Panc1 (cell line): ENCODE measurements around the gene SH2D1B. TPM values are rescaled to one million over a fixed set of nuclear protein-coding genes. Genes with fewer than 3 reads are reported as not detected.

Experiments used
- ATAC-seq: fragments of 200-7000 bp; cut with Tn5 transposase; 2 replicates; pipeline ENCODE4 v1.9.1; 2020; ENCODE audit warnings: mild to moderate bottlenecking, moderate library complexity
- BruUV-seq: library from RNA; stranded (reverse); fragments of 400-500 nt; replicated peaks from 2 replicates; lab custom pipeline; 2021; lab: Mats Ljungman, UMichigan
- CTCF ChIA-PET: fragments of 300-600 bp; sonication (Branson Sonifier 250); formaldehyde crosslinking; loops from one replicate; lab custom pipeline; 2022; ENCODE audit warnings: antibody characterized with exemption; lab: Charles Lee
- POLR2A ChIA-PET: fragments of 300-600 bp; sonication (Branson Sonifier 250); formaldehyde crosslinking; loops from one replicate; lab custom pipeline; 2022; ENCODE audit warnings: antibody characterized with exemption; lab: Charles Lee
- DNase-seq: peaks from one replicate; pipeline ENCODE4 v3.0.0-alpha.2; 2010; ENCODE audit warnings: low read depth, low spot score
- H3K27ac ChIP-seq: 2 replicates; pipeline ENCODE4 v1.5.1; 2011; ENCODE audit warnings: mild to moderate bottlenecking, low read length, inconsistent platforms
- H3K27me3 ChIP-seq: fragments of 200-500 bp; sonication (Bioruptor generic); 2 replicates; pipeline ENCODE4 v1.6.0; 2014; ENCODE audit warnings: low read length, inconsistent platforms; ENCODE audit not compliant: control insufficient read depth, insufficient read depth
- H3K36me3 ChIP-seq: fragments of 200-500 bp; sonication (Bioruptor generic); 2 replicates; pipeline ENCODE4 v1.5.1; 2014; ENCODE audit warnings: inconsistent platforms, mild to moderate bottlenecking, low read length, moderate library complexity; ENCODE audit not compliant: control insufficient read depth, insufficient read depth
- H3K4me1 ChIP-seq: 2 replicates; pipeline ENCODE4 v1.5.1; 2011; ENCODE audit warnings: inconsistent platforms, mild to moderate bottlenecking, low read length, moderate library complexity; ENCODE audit not compliant: control insufficient read depth, insufficient read depth
- H3K4me3 ChIP-seq, 2 experiments: 2 replicates each; pipeline ENCODE4 v1.5.1; 2011 to 2012; ENCODE audit warnings: low read depth in 2 of 2, low read length in 2 of 2, mild to moderate bottlenecking in 2 of 2, inconsistent platforms in 1 of 2, moderate library complexity in 1 of 2
- H3K9me3 ChIP-seq: fragments of 200-500 bp; sonication (Bioruptor generic); 2 replicates; pipeline ENCODE4 v1.5.1; 2014; ENCODE audit warnings: low read depth, mild to moderate bottlenecking, inconsistent platforms, low read length, moderate library complexity; ENCODE audit not compliant: control insufficient read depth, insufficient read depth
- CTCF ChIP-seq: fragments of 450-650 bp; IDR thresholded peaks from 2 replicates; pipeline ENCODE4 v1.5.1; 2017; ENCODE audit warnings: mild to moderate bottlenecking
- POLR2AphosphoS5 ChIP-seq: IDR thresholded peaks from 2 replicates; pipeline ENCODE4 v1.6.1; 2012; ENCODE audit warnings: mild to moderate bottlenecking, low read depth, low read length, moderate library complexity
- REST ChIP-seq, 2 experiments: IDR thresholded peaks; 2 replicates each; pipeline ENCODE4 v1.6.1; 2011 to 2012; ENCODE audit warnings: low read depth in 2 of 2, control low read depth in 1 of 2, low read length in 1 of 2, mild to moderate bottlenecking in 1 of 2, moderate library complexity in 1 of 2; ENCODE audit not compliant: insufficient read depth in 1 of 2
- SIN3A ChIP-seq: IDR thresholded peaks from 2 replicates; pipeline ENCODE4 v1.6.1; 2012; ENCODE audit warnings: low read depth, mild to moderate bottlenecking, low read length, moderate library complexity, borderline replicate concordance; ENCODE audit not compliant: insufficient read depth
- TCF7L2 ChIP-seq: IDR thresholded peaks from 2 replicates; pipeline ENCODE4 v1.6.1; 2011; ENCODE audit warnings: mild to moderate bottlenecking, low read depth, low read length, inconsistent platforms
- in situ Hi-C: cut with HindIII; loops from 2 replicates; pipeline ENCODE4 v1.10.0; 2016; ENCODE audit warnings: low sequenced_read_pairs, low pct_unique_long_range_greater_than_20kb
- intact Hi-C: fragments of 100-400 bp; cut with micrococcal nuclease; formaldehyde crosslinking; loops from one replicate; pipeline ENCODE4 v1.10.0; 2022; ENCODE audit not compliant: unreplicated experiment
- total RNA-seq: library from RNA; stranded (reverse); gene quantifications from one replicate; pipeline ENCODE4 v1.2.1, GENCODE V29; 2021; ENCODE audit not compliant: unreplicated experiment

The SH2D1B gene
- total RNA-seq, 1 experiment from 2014 or later: not detected

GRCh38 chr1:162347281-162347680, 64.7 kb downstream of the SH2D1B start:
- peaks cover 48% of the 10 kb centered on the region for H3K4me1 ChIP-seq
- BruUV-seq: no TSS peak
- no peaks in the 10 kb centered on the region for H3K27me3 ChIP-seq
- ATAC-seq: no peak
- peak overlapping the region; percentile 97 for H3K27ac ChIP-seq
- peaks cover 9% of the 10 kb centered on the region; the same call in 1 of the 2 replicates for H3K36me3 ChIP-seq
- CTCF ChIA-PET: interaction anchor here (0.7 kb wide), 1 partner anchor 71 kb away, joined by 3 read pairs; no protein-coding TSS in a partner anchor
- intact Hi-C loops (no loop called here), in situ Hi-C loops (no loop called here)
- H3K4me3 ChIP-seq: no peak overlapping the region
- TF ChIP-seq CTCF: no peak
- no peak for TF ChIP-seq SIN3A
- no peak for TF ChIP-seq REST (IDR thresholded peaks at IDR 0.05; ENCODE audit: insufficient read depth in 1 of 2, low read depth in 2 of 2, low read length in 1 of 2)
- TF ChIP-seq TCF7L2: peak; percentile 71
- no peak; the same call in 1 of the 2 replicates for TF ChIP-seq POLR2AphosphoS5
- DNase-seq: no peak
- POLR2A ChIA-PET: interaction anchor here (0.7 kb wide), 1 partner anchor 61 kb away, joined by 3 read pairs; no protein-coding TSS in a partner anchor
- no peaks in the 10 kb centered on the region for H3K9me3 ChIP-seq

Other genes starting within 250 kb of the SH2D1B start
- not detected for gene SPATA46, start 35.3 kb downstream of the SH2D1B start, total RNA-seq
- 38.4 TPM for gene C1orf226, start 30.4 kb downstream of the SH2D1B start, total RNA-seq
- 76.0 TPM for gene UHMK1, start 85.7 kb upstream of the SH2D1B start, total RNA-seq
- gene UAP1, start 149.6 kb upstream of the SH2D1B start, total RNA-seq: 97.7 TPM
- 1.9 TPM for gene DDR2, start 220.3 kb upstream of the SH2D1B start, total RNA-seq